Prostate gland (tissue), 2 donors: ENCODE data around the gene NOXO1.

ENCODE experiments used
- CTCF ChIP-seq, 4 experiments: fragments of 200-600 bp in 2 of 4; fragments of 450-650 bp in 2 of 4; sonication (generic) in 2 of 4; IDR thresholded peaks; 1 replicate in 3 of 4; 2 replicates in 1 of 4; pipeline ENCODE4 v1.5.1; 2016 to 2019; ENCODE audit warnings: antibody characterized with exemption in 4 of 4, mild to moderate bottlenecking in 2 of 4, moderate library complexity in 2 of 4
- POLR2A ChIP-seq: fragments of 450-650 bp; IDR thresholded peaks from one replicate; pipeline ENCODE4 v1.6.1; 2016; ENCODE audit warnings: antibody characterized with exemption, mild to moderate bottlenecking
- POLR2AphosphoS5 ChIP-seq: sonication (generic); formaldehyde crosslinking; IDR thresholded peaks from one replicate; pipeline ENCODE4 v1.6.1; 2017; ENCODE audit warnings: antibody characterized with exemption

- TF ChIP-seq CTCF (IDR thresholded peaks at IDR 0.05) (no peak), POLR2A (no peak), POLR2AphosphoS5 (no peak)
These were observed 3.3 kb upstream of the NOXO1 start for GRCh38 chr16:1984347-1985225.
